Measurements from ENCODE around the gene FAM124A. TPM values are rescaled to one million over a fixed set of nuclear protein-coding genes. Genes with fewer than 3 reads are reported as not detected.

Gene FAM124A
- total and polyA plus RNA-seq, 2 of the 8 experiments (the other 6 are each of a cell fraction or from before 2014, with no cell fraction given), result 40.7 to 49.9 TPM

GRCh38 chr13:51313619-51314018 is 91.4 kb downstream of the FAM124A start (continued):
- TF ChIP-seq SP2 (IDR thresholded peaks at IDR 0.05; ENCODE audit: low read length), result no peak
- TF ChIP-seq KDM4A (IDR thresholded peaks at IDR 0.05; ENCODE audit: low read depth, low read length, severe bottlenecking), result no peak
- TF ChIP-seq POLR2AphosphoS5 (IDR thresholded peaks at IDR 0.05; ENCODE audit: low read depth, low read length), result no peak

Data from H1 (cell line).